ENCODE measurements around the gene CBARP.

CBARP gene

GRCh38 chr19:1250437-1251260 lies 12.8 kb upstream of the CBARP start:
- no peaks in the 10 kb centered on the region for H3K27me3 ChIP-seq (ENCODE audit: insufficient read depth, low read depth)
- no peak overlapping the region for H3K9ac ChIP-seq
- no peak overlapping the region for H3K4me2 ChIP-seq
- H3K36me3 ChIP-seq (ENCODE audit: insufficient read depth), result no peaks in the 10 kb centered on the region; the same call in 1 of the 2 replicates
- H3K79me2 ChIP-seq (ENCODE audit: insufficient read depth, low read depth), result no peaks in the 10 kb centered on the region
- peaks cover 10% of the 10 kb centered on the region for H3K4me1 ChIP-seq (ENCODE audit: low read depth, poor library complexity, severe bottlenecking)
- H3K27ac ChIP-seq, result no peak overlapping the region
- no peak overlapping the region for H3K4me3 ChIP-seq (IDR thresholded peaks at IDR 0.05; ENCODE audit: insufficient read depth, low read depth, low read length)
- TF ChIP-seq, protein P1, sequence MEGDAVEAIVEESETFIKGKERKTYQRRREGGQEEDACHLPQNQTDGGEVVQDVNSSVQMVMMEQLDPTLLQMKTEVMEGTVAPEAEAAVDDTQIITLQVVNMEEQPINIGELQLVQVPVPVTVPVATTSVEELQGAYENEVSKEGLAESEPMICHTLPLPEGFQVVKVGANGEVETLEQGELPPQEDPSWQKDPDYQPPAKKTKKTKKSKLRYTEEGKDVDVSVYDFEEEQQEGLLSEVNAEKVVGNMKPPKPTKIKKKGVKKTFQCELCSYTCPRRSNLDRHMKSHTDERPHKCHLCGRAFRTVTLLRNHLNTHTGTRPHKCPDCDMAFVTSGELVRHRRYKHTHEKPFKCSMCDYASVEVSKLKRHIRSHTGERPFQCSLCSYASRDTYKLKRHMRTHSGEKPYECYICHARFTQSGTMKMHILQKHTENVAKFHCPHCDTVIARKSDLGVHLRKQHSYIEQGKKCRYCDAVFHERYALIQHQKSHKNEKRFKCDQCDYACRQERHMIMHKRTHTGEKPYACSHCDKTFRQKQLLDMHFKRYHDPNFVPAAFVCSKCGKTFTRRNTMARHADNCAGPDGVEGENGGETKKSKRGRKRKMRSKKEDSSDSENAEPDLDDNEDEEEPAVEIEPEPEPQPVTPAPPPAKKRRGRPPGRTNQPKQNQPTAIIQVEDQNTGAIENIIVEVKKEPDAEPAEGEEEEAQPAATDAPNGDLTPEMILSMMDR (conservative IDR thresholded peaks at IDR 0.05; ENCODE audit: low read depth, low read length), result no peak
- H2AFZ ChIP-seq (ENCODE audit: low read depth), result no peak overlapping the region
- no peaks in the 10 kb centered on the region for H4K20me1 ChIP-seq (ENCODE audit: insufficient read depth)

GRCh38 chr19:1249990-1250436 lies 12.2 kb upstream of the CBARP start:
- Histone ChIP-seq H2AFZ (ENCODE audit: low read depth) (no peak overlapping the region), H3K27ac (no peak overlapping the region), H3K27me3 (ENCODE audit: insufficient read depth, low read depth) (no peaks in the 10 kb centered on the region), H3K9ac (peak overlapping the region; percentile 35; the same call in 1 of the 2 replicates), H3K4me1 (ENCODE audit: low read depth, poor library complexity, severe bottlenecking) (peaks cover 11% of the 10 kb centered on the region), H4K20me1 (ENCODE audit: insufficient read depth) (no peaks in the 10 kb centered on the region), H3K79me2 (ENCODE audit: insufficient read depth, low read depth) (no peaks in the 10 kb centered on the region), H3K4me3 (IDR thresholded peaks at IDR 0.05; ENCODE audit: insufficient read depth, low read depth, low read length) (no peak overlapping the region), H3K36me3 (ENCODE audit: insufficient read depth) (no peaks in the 10 kb centered on the region; the same call in 1 of the 2 replicates), H3K4me2 (peak overlapping the region; percentile 68)
- TF ChIP-seq, protein P1 (conservative IDR thresholded peaks at IDR 0.05; ENCODE audit: low read depth, low read length), result no peak

DNA sequence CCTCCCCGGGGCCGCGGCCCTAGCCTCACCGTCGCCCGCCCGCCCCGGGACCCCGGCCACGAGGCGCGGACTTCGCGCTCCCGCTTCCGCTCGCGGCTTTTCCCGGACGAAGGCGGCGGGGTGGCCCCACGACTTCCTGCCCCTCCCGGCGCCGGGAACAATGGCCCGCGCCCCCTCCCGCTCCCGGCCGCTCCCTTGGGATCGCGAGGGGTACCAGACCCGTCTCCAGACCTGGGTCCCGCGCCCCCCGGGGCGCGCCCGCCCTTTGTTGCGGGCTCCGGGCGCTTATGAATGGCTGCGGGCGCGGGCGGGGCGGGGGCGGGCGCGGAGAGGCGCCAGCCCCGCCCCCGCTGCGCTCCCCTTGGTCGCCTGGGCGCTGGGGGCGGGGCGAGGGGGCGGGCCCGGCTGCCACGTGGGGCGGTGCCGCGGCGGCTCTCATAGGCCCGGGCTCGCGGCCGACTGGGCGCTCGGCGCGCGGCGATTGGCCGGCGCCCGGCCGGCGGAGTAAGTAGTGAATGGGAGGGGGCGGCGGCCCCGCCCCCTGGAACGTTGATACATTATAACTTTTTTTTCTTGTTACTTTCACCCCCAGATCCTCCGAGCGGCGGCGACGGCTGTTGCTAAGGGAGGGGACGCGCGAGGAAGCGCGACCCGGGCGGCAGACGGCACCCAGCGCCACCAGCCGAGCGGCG lies 11.6 kb upstream of the CBARP start:
- peaks cover 17% of the 10 kb centered on the region for H3K4me1 ChIP-seq (ENCODE audit: low read depth, poor library complexity, severe bottlenecking)
- no peak overlapping the region for H3K4me3 ChIP-seq (IDR thresholded peaks at IDR 0.05; ENCODE audit: insufficient read depth, low read depth, low read length)
- H4K20me1 ChIP-seq (ENCODE audit: insufficient read depth), result no peaks in the 10 kb centered on the region
- no peaks in the 10 kb centered on the region for H3K79me2 ChIP-seq (ENCODE audit: insufficient read depth, low read depth)
- H2AFZ ChIP-seq (ENCODE audit: low read depth), result no peak overlapping the region
- peak overlapping the region; percentile 87 for H3K9ac ChIP-seq
- peak overlapping the region; percentile 68 for H3K4me2 ChIP-seq
- TF ChIP-seq, protein P1 (conservative IDR thresholded peaks at IDR 0.05; ENCODE audit: low read depth, low read length), result no peak
- H3K36me3 ChIP-seq (ENCODE audit: insufficient read depth), result no peaks in the 10 kb centered on the region
- H3K27me3 ChIP-seq (ENCODE audit: insufficient read depth, low read depth), result no peaks in the 10 kb centered on the region
- H3K27ac ChIP-seq, result peak overlapping the region; percentile 91

DNA sequence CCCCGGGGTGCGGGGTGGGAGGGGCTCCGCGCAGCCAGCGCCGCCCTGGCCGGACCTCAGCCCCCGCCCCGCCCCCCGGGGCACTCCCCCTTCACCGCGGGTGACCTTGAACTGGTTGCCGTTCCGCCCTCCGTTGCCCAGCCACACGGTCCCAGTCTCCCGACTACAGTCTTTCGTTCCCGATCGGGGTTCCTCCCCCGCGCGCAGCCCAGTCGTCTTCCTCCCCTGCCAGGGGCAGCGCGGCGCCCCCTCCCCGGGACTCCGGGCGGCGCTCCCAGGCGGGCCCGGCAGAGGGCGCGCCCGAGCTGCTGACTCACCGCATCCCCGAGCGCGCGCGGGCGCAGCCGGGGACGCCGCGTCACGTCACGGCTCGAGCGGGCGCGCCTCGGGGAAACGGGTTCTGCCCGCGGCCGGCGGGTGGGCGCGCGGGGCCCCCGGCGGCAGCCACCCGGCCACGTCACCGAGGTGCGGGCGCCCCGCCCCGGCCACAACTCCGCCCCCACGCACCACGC lies 11.0 kb upstream of the CBARP start:
- no peak overlapping the region for H3K4me3 ChIP-seq (IDR thresholded peaks at IDR 0.05; ENCODE audit: insufficient read depth, low read depth, low read length)
- H3K4me2 ChIP-seq, result peak overlapping the region; percentile 29; the same call in 1 of the 2 replicates
- H3K27ac ChIP-seq, result peak overlapping the region; percentile 91
- H3K79me2 ChIP-seq (ENCODE audit: insufficient read depth, low read depth), result no peaks in the 10 kb centered on the region
- H4K20me1 ChIP-seq (ENCODE audit: insufficient read depth), result no peaks in the 10 kb centered on the region
- H3K36me3 ChIP-seq (ENCODE audit: insufficient read depth), result no peaks in the 10 kb centered on the region
- H3K27me3 ChIP-seq (ENCODE audit: insufficient read depth, low read depth), result no peaks in the 10 kb centered on the region
- peak overlapping the region; percentile 87 for H3K9ac ChIP-seq
- TF ChIP-seq, protein P1 (conservative IDR thresholded peaks at IDR 0.05; ENCODE audit: low read depth, low read length), result peak; percentile 76
- H2AFZ ChIP-seq (ENCODE audit: low read depth), result peak overlapping the region; percentile 47; the same call in 1 of the 2 replicates
- H3K4me1 ChIP-seq (ENCODE audit: low read depth, poor library complexity, severe bottlenecking), result peaks cover 21% of the 10 kb centered on the region
